HEK293T (cell line): Measurements from ENCODE around the gene AGAP3.

Experiments used
- CTCF ChIA-PET: fragments of 350-600 bp; formaldehyde crosslinking; extraction: SDS; loops from one replicate; lab custom pipeline; 2021; ENCODE audit warnings: antibody characterized with exemption, inconsistent platforms; lab: Yijun Ruan, JAX
- POLR2A ChIA-PET: fragments of 350-600 bp; formaldehyde crosslinking; extraction: SDS; loops from one replicate; lab custom pipeline; 2020; ENCODE audit warnings: antibody characterized with exemption, inconsistent platforms; lab: Yijun Ruan, JAX
- DNase-seq: peaks from one replicate; pipeline ENCODE4 v3.0.0; 2012; ENCODE audit warnings: mixed read lengths; ENCODE audit errors: extremely low spot score
- ARNT ChIP-seq: fragments of 450-650 bp; IDR thresholded peaks from 2 replicates; pipeline ENCODE4 v1.6.1; 2017; ENCODE audit warnings: mild to moderate bottlenecking
- BHLHE40 ChIP-seq: fragments of 450-650 bp; IDR thresholded peaks from 2 replicates; pipeline ENCODE4 v1.6.1; 2016; ENCODE audit warnings: mild to moderate bottlenecking, moderate library complexity, borderline replicate concordance
- CTBP1 ChIP-seq: fragments of 450-650 bp; IDR thresholded peaks from 2 replicates; pipeline ENCODE4 v1.6.1; 2016; ENCODE audit warnings: borderline replicate concordance
- ELF4 ChIP-seq: fragments of 450-650 bp; IDR thresholded peaks from 2 replicates; pipeline ENCODE4 v1.6.1; 2017; ENCODE audit warnings: antibody characterized with exemption
- FOXA1 ChIP-seq: fragments of 450-650 bp; IDR thresholded peaks from 2 replicates; pipeline ENCODE4 v1.6.1; 2016; ENCODE audit warnings: mild to moderate bottlenecking
- FOXK2 ChIP-seq: fragments of 450-650 bp; IDR thresholded peaks from 2 replicates; pipeline ENCODE4 v1.6.1; 2016; ENCODE audit warnings: mild to moderate bottlenecking
- FOXM1 ChIP-seq: fragments of 450-650 bp; IDR thresholded peaks from 2 replicates; pipeline ENCODE4 v1.6.1; 2017; ENCODE audit warnings: mild to moderate bottlenecking, borderline replicate concordance
- HDGF ChIP-seq: fragments of 450-650 bp; IDR thresholded peaks from 2 replicates; pipeline ENCODE4 v1.6.1; 2017; ENCODE audit warnings: antibody characterized with exemption, borderline replicate concordance
- L3MBTL2 ChIP-seq: fragments of 450-650 bp; conservative IDR thresholded peaks from 2 replicates; pipeline ENCODE4 v1.6.1; 2016; ENCODE audit warnings: mild to moderate bottlenecking
- LEF1 ChIP-seq: fragments of 450-650 bp; IDR thresholded peaks from 2 replicates; pipeline ENCODE4 v1.6.1; 2017; ENCODE audit warnings: mild to moderate bottlenecking, borderline replicate concordance
- NFRKB ChIP-seq: fragments of 450-650 bp; IDR thresholded peaks from 2 replicates; pipeline ENCODE4 v1.6.1; 2016; ENCODE audit warnings: mild to moderate bottlenecking, moderate library complexity
- PKNOX1 ChIP-seq: fragments of 450-650 bp; IDR thresholded peaks from 2 replicates; pipeline ENCODE4 v1.6.1; 2016
- SP1 ChIP-seq: fragments of 450-650 bp; IDR thresholded peaks from 2 replicates; pipeline ENCODE4 v1.6.1; 2017
- SUZ12 ChIP-seq: fragments of 450-650 bp; IDR thresholded peaks from 2 replicates; pipeline ENCODE4 v1.6.1; 2016; ENCODE audit warnings: mild to moderate bottlenecking
- TARDBP ChIP-seq: fragments of 450-650 bp; IDR thresholded peaks from 2 replicates; pipeline ENCODE4 v1.6.1; 2016
- ZNF384 ChIP-seq: fragments of 450-650 bp; IDR thresholded peaks from 2 replicates; pipeline ENCODE4 v1.6.1; 2016

The AGAP3 gene

GRCh38 chr7:151135525-151135845 lies 49.2 kb downstream of the AGAP3 start:
- CTCF ChIA-PET: interaction anchor here (1.8 kb wide), 1 partner anchor 11 kb away, joined by 7 read pairs; no protein-coding TSS in a partner anchor
- no peak for DNase-seq
- POLR2A ChIA-PET: interaction anchor here (1.4 kb wide), 1 partner anchor 22 kb away, joined by 5 read pairs; no protein-coding TSS in a partner anchor
- TF ChIP-seq FOXA1: no peak
- TF ChIP-seq HDGF: no peak
- TF ChIP-seq ARNT: no peak
- TF ChIP-seq LEF1: no peak
- no peak for TF ChIP-seq TARDBP
- TF ChIP-seq FOXM1: no peak
- TF ChIP-seq BHLHE40: no peak
- no peak for TF ChIP-seq PKNOX1
- TF ChIP-seq SUZ12: no peak
- TF ChIP-seq ELF4: no peak
- no peak for TF ChIP-seq NFRKB
- TF ChIP-seq L3MBTL2: no peak
- TF ChIP-seq FOXK2: no peak

GRCh38 chr7:151135866-151136843 lies 49.9 kb downstream of the AGAP3 start:
- ChIA-PET CTCF (interaction anchor here (1.8 kb wide), 1 partner anchor 12 kb away, joined by 7 read pairs; no protein-coding TSS in a partner anchor), POLR2A (interaction anchor here (1.4 kb wide), 1 partner anchor 21 kb away, joined by 5 read pairs; no protein-coding TSS in a partner anchor)
- TF ChIP-seq FOXM1 (no peak), ZNF384 (no peak), BHLHE40 (no peak), FOXA1 (no peak), NFRKB (no peak), TARDBP (no peak), SP1 (no peak), ELF4 (no peak), L3MBTL2 (no peak), SUZ12 (no peak), PKNOX1 (no peak), FOXK2 (no peak)
- DNase-seq: no peak

GRCh38 chr7:151137076-151137675 lies 50.9 kb downstream of the AGAP3 start:
- CTCF ChIA-PET: no interaction called here
- peak; percentile 50 for DNase-seq
- POLR2A ChIA-PET: no interaction called here
- no peak for TF ChIP-seq BHLHE40
- no peak for TF ChIP-seq NFRKB
- no peak for TF ChIP-seq SUZ12
- no peak for TF ChIP-seq CTBP1
- TF ChIP-seq ELF4: no peak
- TF ChIP-seq LEF1: no peak
- no peak for TF ChIP-seq HDGF
- TF ChIP-seq FOXA1: no peak
- TF ChIP-seq L3MBTL2: no peak
- TF ChIP-seq FOXM1: no peak
- TF ChIP-seq SP1: no peak

- ChIA-PET POLR2A (no interaction called here), CTCF (interaction anchor here (1.3 kb wide), 1 partner anchor 14 kb away, joined by 6 read pairs; no protein-coding TSS in a partner anchor)
- DNase-seq: no peak
- TF ChIP-seq ELF4 (no peak), ARNT (no peak), FOXK2 (no peak), SUZ12 (no peak), FOXM1 (no peak), HDGF (no peak), FOXA1 (no peak), SP1 (no peak)
Observed at GRCh38 chr7:151137791-151138152, 51.5 kb downstream of the AGAP3 start.

GRCh38 chr7:151138153-151138851 lies 52.0 kb downstream of the AGAP3 start:
- TF ChIP-seq FOXM1 (no peak), BHLHE40 (no peak), ZNF384 (no peak), SUZ12 (no peak), HDGF (no peak), TARDBP (no peak), NFRKB (no peak), PKNOX1 (no peak), LEF1 (no peak), SP1 (no peak), ELF4 (no peak)
- POLR2A ChIA-PET: no interaction called here
- CTCF ChIA-PET: interaction anchor here (0.8 to 1.3 kb wide), 3 partner anchors 9 to 15 kb away, joined by 3 to 6 read pairs (median 3); no protein-coding TSS in a partner anchor
- no peak for DNase-seq
